PC-3 (cell line): Measurements from ENCODE around the gene CHRNE. TPM values are rescaled to one million over a fixed set of nuclear protein-coding genes. Genes with fewer than 3 reads are reported as not detected.

ENCODE experiments used
- ATAC-seq: fragments of 200-7000 bp; cut with Tn5 transposase; 2 replicates; pipeline ENCODE4 v1.9.1; 2020; ENCODE audit warnings: mild to moderate bottlenecking, moderate library complexity
- BruUV-seq: library from RNA; stranded (reverse); fragments of 400-500 nt; replicated peaks from 2 replicates; lab custom pipeline; 2021; lab: Mats Ljungman, UMichigan
- CTCF ChIA-PET: fragments of 300-600 bp; sonication (Branson Sonifier 250); formaldehyde crosslinking; loops from one replicate; lab custom pipeline; 2022; ENCODE audit warnings: antibody characterized with exemption; lab: Charles Lee
- POLR2A ChIA-PET: fragments of 300-600 bp; sonication (Branson Sonifier 250); formaldehyde crosslinking; loops from one replicate; lab custom pipeline; 2022; ENCODE audit warnings: antibody characterized with exemption; ENCODE audit not compliant: unreplicated experiment; lab: Charles Lee
- DNase-seq: peaks from one replicate; pipeline ENCODE4 v3.0.0-alpha.2; 2015
- H2AFZ ChIP-seq: fragments of 300-600 bp; sonication (generic); 2 replicates; pipeline ENCODE4 v1.6.0; 2016; ENCODE audit warnings: antibody characterized with exemption, low read length
- H3F3A ChIP-seq: fragments of 300-600 bp; sonication (generic); one replicate; pipeline ENCODE4 v1.6.0; 2017; ENCODE audit warnings: antibody characterized with exemption, low read length, control low read depth, mild to moderate bottlenecking; ENCODE audit not compliant: unreplicated experiment
- H3K27ac ChIP-seq: fragments of 300-600 bp; sonication (generic); 2 replicates; pipeline ENCODE4 v1.5.1; 2016; ENCODE audit warnings: mild to moderate bottlenecking, low read length
- H3K27me3 ChIP-seq: fragments of 300-600 bp; sonication (generic); 2 replicates; pipeline ENCODE4 v1.6.1; 2016; ENCODE audit warnings: low read length, mixed read lengths
- H3K36me3 ChIP-seq: fragments of 300-600 bp; sonication (generic); 2 replicates; pipeline ENCODE4 v1.6.1; 2016; ENCODE audit warnings: low read depth, mixed run types, low read length, mixed read lengths
- H3K4me1 ChIP-seq: fragments of 300-600 bp; sonication (generic); 2 replicates; pipeline ENCODE4 v1.5.1; 2016; ENCODE audit warnings: low read length; ENCODE audit not compliant: insufficient read depth
- H3K4me2 ChIP-seq: fragments of 300-600 bp; sonication (generic); 2 replicates; pipeline ENCODE4 v1.6.0; 2016; ENCODE audit warnings: low read length
- H3K4me3 ChIP-seq: fragments of 300-600 bp; sonication (generic); 2 replicates; pipeline ENCODE4 v1.5.1; 2016; ENCODE audit warnings: mild to moderate bottlenecking, low read length, mixed read lengths
- H3K79me2 ChIP-seq: fragments of 300-600 bp; sonication (generic); 2 replicates; pipeline ENCODE4 v1.6.1; 2017; ENCODE audit warnings: low read length, mixed read lengths
- H3K9ac ChIP-seq: fragments of 300-600 bp; sonication (generic); 2 replicates; pipeline ENCODE4 v1.6.0; 2016; ENCODE audit warnings: mild to moderate bottlenecking, low read length
- H3K9me2 ChIP-seq: fragments of 300-600 bp; sonication (generic); replicated peaks from 2 replicates; pipeline ENCODE4 v1.6.1; 2016; ENCODE audit warnings: mixed run types, low read length, mixed read lengths
- H3K9me3 ChIP-seq: fragments of 300-600 bp; sonication (generic); 2 replicates; pipeline ENCODE4 v1.6.1; 2016; ENCODE audit warnings: low read length, mixed read lengths
- H4K20me1 ChIP-seq: fragments of 300-600 bp; sonication (generic); 2 replicates; pipeline ENCODE4 v1.6.1; 2016; ENCODE audit warnings: low read length, mixed read lengths
- EZH2 ChIP-seq: fragments of 300-600 bp; sonication (generic); IDR thresholded peaks from one replicate; pipeline ENCODE4 v1.6.1; 2017; ENCODE audit warnings: antibody characterized with exemption, mild to moderate bottlenecking, low read length; ENCODE audit not compliant: unreplicated experiment
- EZH2phosphoT487 ChIP-seq: fragments of 300-600 bp; sonication (generic); IDR thresholded peaks from 2 replicates; pipeline ENCODE4 v1.6.1; 2018; ENCODE audit warnings: mild to moderate bottlenecking, antibody characterized with exemption, low read length, borderline replicate concordance
- intact Hi-C: fragments of 100-400 bp; cut with micrococcal nuclease; formaldehyde crosslinking; loops from 2 replicates; pipeline ENCODE4 v1.9.0; 2023
- total RNA-seq: library from RNA; depleted of rRNA; stranded (reverse); fragments of >200 nt; gene quantifications from 2 replicates; pipeline ENCODE4 v1.2.3, GENCODE V29; 2014; rRNA removed

CHRNE gene
- total RNA-seq, 1 experiment from 2014 or later, result 0.11 TPM

DNA sequence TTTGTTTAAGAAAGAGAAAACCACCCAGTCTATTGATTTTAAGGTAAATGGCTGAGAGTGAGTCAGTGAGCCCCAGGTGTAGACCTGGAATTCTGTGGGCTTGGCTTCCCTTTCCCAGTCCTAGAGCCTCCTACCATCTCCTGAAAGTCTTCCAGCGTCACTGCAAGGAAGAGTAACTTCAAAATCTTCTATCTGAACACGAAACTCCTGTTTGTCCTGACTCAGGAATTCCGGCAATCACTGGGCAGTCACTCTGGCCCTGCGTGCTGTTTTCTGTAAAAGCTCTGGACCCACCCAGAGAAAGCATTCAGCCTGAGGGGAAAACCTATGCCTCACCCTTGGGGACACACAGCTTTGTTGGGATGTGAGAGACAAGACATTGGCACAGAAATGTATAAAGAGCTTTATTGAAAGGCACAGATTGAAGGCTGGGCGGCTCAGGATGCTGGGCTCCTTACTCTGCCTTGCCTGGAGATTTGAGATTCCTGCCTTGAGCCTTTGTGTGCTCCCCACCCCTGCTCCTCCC, 53.8 kb downstream of the CHRNE start:
- peak; percentile 96 for DNase-seq
- H2AFZ ChIP-seq, result no peak overlapping the region
- no peak for TF ChIP-seq EZH2
- no peak for TF ChIP-seq EZH2phosphoT487
- H3K27me3 ChIP-seq, result no peaks in the 10 kb centered on the region
- CTCF ChIA-PET, result interaction anchor here (0.9 to 1.2 kb wide), 2 partner anchors 54 to 59 kb away, joined by 3 read pairs; partner anchors contain the start of gene CHRNE
- H3K4me3 ChIP-seq, result no peak overlapping the region; the same call in 1 of the 2 replicates
- H3K4me2 ChIP-seq, result peak overlapping the region; percentile 81
- H3K9me2 ChIP-seq, result no peaks in the 10 kb centered on the region
- H3K9me3 ChIP-seq, result no peaks in the 10 kb centered on the region
- peak overlapping the region; percentile 100 for H3K27ac ChIP-seq
- peaks cover 79% of the 10 kb centered on the region for H3K79me2 ChIP-seq
- intact Hi-C loops, result no loop called here
- ATAC-seq, result peak; percentile 81
- no peaks in the 10 kb centered on the region for H3K36me3 ChIP-seq
- no peaks in the 10 kb centered on the region for H4K20me1 ChIP-seq
- peaks cover 59% of the 10 kb centered on the region for H3K4me1 ChIP-seq
- peak overlapping the region; percentile 88 for H3K9ac ChIP-seq
- BruUV-seq, result no TSS peak
- peaks cover 15% of the 10 kb centered on the region for H3F3A ChIP-seq
- POLR2A ChIA-PET, result interaction anchor here (0.9 kb wide), 1 partner anchor 9 kb away, joined by 4 read pairs; no protein-coding TSS in a partner anchor

Other genes starting within 250 kb of the CHRNE start
- gene PELP1, start 199.0 kb downstream of the CHRNE start, total RNA-seq, result 35.1 and 37.6 TPM in 2 replicates
- 22.2 and 28.1 TPM in 2 replicates for gene ARRB2, start 192.5 kb downstream of the CHRNE start, total RNA-seq
- 25.4 and 28.9 TPM in 2 replicates for gene MED11, start 171.7 kb downstream of the CHRNE start, total RNA-seq
- gene ZMYND15, start 163.3 kb downstream of the CHRNE start, total RNA-seq, result 0.51 and 0.58 TPM in 2 replicates
- gene CXCL16, start 163.2 kb downstream of the CHRNE start, total RNA-seq, result 22.1 and 38.7 TPM in 2 replicates
- gene TM4SF5, start 131.2 kb downstream of the CHRNE start, total RNA-seq, result not detected in 2 replicates
- 1.2 and 3.1 TPM in 2 replicates for gene VMO1, start 116.7 kb downstream of the CHRNE start, total RNA-seq
- 0.98 TPM in 1 of 2 replicates, not detected in the other for gene GLTPD2, start 114.1 kb downstream of the CHRNE start, total RNA-seq
- gene PSMB6, start 106.9 kb downstream of the CHRNE start, total RNA-seq, result 281 and 405 TPM in 2 replicates
- 24.3 and 27.3 TPM in 2 replicates for gene PLD2, start 95.9 kb downstream of the CHRNE start, total RNA-seq
- 44.5 and 64.8 TPM in 2 replicates for gene MINK1, start 69.8 kb downstream of the CHRNE start, total RNA-seq
- 0.35 and 0.36 TPM in 2 replicates for gene C17orf107, start 3.6 kb downstream of the CHRNE start, total RNA-seq
- gene GP1BA, start 29.2 kb upstream of the CHRNE start, total RNA-seq, result not detected in 2 replicates
- 64.3 and 72.1 TPM in 2 replicates for gene SLC25A11, start 36.9 kb upstream of the CHRNE start, total RNA-seq
- gene RNF167, start 37.2 kb upstream of the CHRNE start, total RNA-seq, result 37.8 and 43.1 TPM in 2 replicates
- 1,914 and 2,339 TPM in 2 replicates for gene PFN1, start 45.4 kb upstream of the CHRNE start, total RNA-seq
- 2.4 and 7.5 TPM in 2 replicates for gene ENO3, start 48.0 kb upstream of the CHRNE start, total RNA-seq
- gene SPAG7, start 64.7 kb upstream of the CHRNE start, total RNA-seq, result 44.1 and 48.4 TPM in 2 replicates
- gene CAMTA2, start 84.6 kb upstream of the CHRNE start, total RNA-seq, result 6.2 and 27.2 TPM in 2 replicates
- not detected in 2 replicates for gene INCA1, start 94.4 kb upstream of the CHRNE start, total RNA-seq
- gene KIF1C, start 94.9 kb upstream of the CHRNE start, total RNA-seq, result 60.9 and 67.9 TPM in 2 replicates
- not detected in 2 replicates for gene SLC52A1, start 132.3 kb upstream of the CHRNE start, total RNA-seq
- gene ZFP3, start 175.4 kb upstream of the CHRNE start, total RNA-seq, result 0.58 and 0.84 TPM in 2 replicates
- gene ZNF232, start 208.8 kb upstream of the CHRNE start, total RNA-seq, result 3.5 and 4.7 TPM in 2 replicates
- gene USP6, start 212.9 kb upstream of the CHRNE start, total RNA-seq, result not detected in 2 replicates